ENCODE measurements around the gene CCDC15.
"Not testable (repeated sequence)": the region's sequence is repeated elsewhere in the genome, so short reads cannot be mapped to it uniquely, and the experiment has no call there.

CCDC15 gene

DNA sequence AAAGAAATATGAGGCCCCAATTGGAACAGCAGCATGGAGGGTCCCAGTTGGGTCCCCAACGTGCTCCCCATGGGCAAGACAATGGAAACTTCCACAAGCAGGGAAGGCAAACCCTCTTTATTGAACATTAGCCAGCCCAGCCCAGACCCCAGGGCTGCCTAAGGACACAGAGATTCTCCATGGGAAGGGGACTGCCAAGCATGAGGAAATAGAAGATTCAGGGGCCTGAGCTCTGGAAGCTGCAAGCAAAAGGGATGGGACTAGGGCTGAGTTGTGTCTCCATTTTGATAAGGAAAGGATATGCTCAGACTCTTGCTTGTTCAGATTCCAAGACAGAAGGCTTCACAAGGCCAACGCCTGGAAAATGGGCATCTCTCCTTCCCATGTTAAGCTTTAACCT lies 134.1 kb downstream of the CCDC15 start:
- TF ChIP-seq, protein P1, sequence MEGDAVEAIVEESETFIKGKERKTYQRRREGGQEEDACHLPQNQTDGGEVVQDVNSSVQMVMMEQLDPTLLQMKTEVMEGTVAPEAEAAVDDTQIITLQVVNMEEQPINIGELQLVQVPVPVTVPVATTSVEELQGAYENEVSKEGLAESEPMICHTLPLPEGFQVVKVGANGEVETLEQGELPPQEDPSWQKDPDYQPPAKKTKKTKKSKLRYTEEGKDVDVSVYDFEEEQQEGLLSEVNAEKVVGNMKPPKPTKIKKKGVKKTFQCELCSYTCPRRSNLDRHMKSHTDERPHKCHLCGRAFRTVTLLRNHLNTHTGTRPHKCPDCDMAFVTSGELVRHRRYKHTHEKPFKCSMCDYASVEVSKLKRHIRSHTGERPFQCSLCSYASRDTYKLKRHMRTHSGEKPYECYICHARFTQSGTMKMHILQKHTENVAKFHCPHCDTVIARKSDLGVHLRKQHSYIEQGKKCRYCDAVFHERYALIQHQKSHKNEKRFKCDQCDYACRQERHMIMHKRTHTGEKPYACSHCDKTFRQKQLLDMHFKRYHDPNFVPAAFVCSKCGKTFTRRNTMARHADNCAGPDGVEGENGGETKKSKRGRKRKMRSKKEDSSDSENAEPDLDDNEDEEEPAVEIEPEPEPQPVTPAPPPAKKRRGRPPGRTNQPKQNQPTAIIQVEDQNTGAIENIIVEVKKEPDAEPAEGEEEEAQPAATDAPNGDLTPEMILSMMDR (IDR thresholded peaks at IDR 0.05; ENCODE audit: low read depth, low read length): no peak

DNA sequence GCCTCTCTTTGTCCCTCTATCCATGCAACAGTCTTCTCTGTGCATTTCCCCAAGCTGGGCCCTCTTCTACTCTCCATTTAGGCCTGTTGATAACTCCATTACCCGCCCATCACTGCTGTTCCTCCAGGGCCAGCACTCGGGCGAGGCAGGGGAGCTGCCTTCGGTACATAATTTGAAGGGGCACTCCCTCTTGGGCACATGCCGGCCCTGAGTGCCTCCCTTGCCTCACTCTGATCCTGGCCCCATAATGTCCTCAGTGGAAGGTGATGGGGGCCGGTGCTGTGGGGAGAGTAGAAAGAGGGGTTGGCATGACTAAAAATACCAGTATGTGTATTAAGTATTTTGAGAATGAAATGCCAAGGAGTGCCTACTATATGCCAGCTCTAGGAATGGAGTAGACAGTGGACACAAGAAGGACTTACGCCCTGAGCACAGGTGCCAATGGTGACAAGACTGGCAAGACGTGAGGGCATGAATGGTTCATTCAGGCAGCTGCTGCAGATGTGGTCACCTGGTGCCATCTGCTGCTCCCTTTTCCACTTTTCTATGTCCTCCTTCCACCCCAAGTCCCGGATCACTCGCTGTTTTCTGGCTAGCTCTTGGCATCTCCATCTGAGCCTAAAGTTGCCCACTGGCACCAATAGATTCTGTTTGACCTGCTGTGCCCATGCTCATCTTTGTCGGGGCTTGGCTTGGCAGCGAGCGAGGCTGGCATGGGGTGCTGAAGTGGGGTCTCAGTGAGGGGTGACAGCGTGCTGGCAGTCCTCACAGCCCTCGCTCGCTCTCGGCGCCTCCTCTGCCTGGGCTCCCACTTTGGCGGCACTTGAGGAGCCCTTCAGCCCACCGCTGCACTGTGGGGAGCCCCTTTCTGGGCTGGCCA lies 134.8 kb downstream of the CCDC15 start:
- DNase-seq (ENCODE audit: extremely low read depth, low read depth): no peak
- TF ChIP-seq, protein P1 (IDR thresholded peaks at IDR 0.05; ENCODE audit: low read depth, low read length): no peak

More for the DNA sequence above, 134.1 kb downstream of the CCDC15 start:
- DNase-seq (ENCODE audit: extremely low read depth, low read depth): no peak

DNA sequence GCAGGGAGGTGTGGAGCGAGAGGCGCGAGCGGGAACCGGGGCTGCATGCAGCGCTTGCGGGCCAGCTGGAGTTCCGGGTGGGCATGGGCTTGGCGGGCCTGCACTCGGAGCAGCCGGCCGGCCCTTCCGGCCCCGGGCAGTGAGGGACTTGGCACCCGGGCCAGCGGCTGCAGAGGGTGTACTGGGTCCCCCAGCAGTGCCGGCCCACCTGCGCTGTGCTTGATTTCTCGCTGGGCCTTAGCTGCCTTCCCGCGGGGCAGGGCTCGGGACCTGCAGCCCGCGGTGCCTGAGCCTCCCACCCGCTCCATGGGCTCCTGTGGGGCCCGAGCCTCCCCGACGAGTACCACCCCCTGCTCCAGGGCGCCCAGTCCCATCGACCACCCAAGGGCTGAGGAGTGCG lies 135.5 kb downstream of the CCDC15 start:
- not testable (repeated sequence) for DNase-seq (ENCODE audit: extremely low read depth, low read depth)

DNA sequence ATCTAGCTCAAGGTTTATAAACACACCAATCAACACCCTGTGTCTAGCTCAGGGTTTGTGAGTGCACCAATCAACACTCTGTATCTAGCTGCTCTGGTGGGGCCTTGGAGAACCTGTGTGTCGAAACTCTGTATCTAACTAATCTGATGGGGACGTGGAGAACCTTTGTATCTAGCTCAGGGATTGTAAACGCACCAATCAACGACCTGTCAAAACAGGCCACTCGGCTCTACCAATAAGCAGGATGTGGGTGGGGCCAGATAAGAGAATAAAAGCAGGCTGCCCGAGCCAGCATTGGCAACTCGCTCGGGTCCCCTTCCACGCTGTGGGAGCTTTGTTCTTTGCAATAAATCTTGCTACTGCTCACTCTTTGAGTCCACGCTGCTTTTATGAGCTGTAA lies 136.1 kb downstream of the CCDC15 start:
- not testable (repeated sequence) for DNase-seq (ENCODE audit: extremely low read depth, low read depth)

DNA sequence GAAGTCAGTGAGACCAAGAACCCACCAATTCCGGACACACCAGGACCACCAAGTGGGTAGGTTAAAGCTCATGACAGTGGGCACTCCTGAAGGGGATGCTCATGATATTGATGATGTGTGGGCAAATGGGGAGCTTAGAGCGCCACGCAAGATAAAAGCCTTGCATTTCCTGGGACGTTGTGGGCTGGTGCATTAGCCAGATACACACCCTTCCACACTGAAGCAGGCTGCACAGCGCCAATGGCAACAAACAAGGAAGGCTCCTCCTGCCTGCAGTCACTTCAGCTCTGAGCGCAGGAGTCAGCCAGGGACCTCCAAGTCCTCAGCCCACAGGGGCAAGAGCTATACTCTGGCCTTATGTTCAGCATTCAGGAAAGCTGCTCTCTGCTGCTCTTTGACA lies 136.8 kb downstream of the CCDC15 start:
- no peak for DNase-seq (ENCODE audit: extremely low read depth, low read depth)

More for the DNA sequence above, 136.8 kb downstream of the CCDC15 start:
- TF ChIP-seq, protein P1 (IDR thresholded peaks at IDR 0.05; ENCODE audit: low read depth, low read length): no peak
